ENCODE results near the gene HHAT. TPM values are rescaled to one million over a fixed set of nuclear protein-coding genes. Genes with fewer than 3 reads are reported as not detected.

Gene HHAT
- total and polyA plus RNA-seq, 2 of the 13 experiments (the other 11 are each of a cell fraction or from before 2014, with no cell fraction given) = 2.6 to 4.9 TPM

DNA sequence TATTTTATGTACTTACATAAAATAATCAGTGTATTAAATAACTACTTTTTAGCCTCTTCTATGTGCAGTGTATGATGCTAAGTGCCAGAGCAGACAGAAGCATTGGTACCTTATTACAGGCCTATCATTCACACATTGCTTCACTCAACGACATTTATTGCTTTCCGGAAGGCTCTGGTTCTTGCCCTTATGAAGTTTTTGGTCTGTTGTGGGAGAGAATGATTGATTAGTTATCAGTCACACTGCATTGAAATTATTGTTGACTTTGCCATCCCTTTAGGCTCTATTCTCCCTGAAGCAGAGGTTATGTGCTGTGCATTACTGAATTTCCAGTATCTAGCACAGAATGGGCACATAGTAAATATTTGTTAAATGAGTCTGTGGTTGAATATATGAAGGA lies 178.0 kb downstream of the HHAT start:
- BruUV-seq (replicated peaks) = no TSS peak
- Histone ChIP-seq H3K9me3 (ENCODE audit: low read length) (no peaks in the 10 kb centered on the region), H4K20me1 (ENCODE audit: insufficient read depth, low read length) (no peaks in the 10 kb centered on the region), H3K4me2 (ENCODE audit: low read depth, low read length) (no peak overlapping the region), H2AFZ (ENCODE audit: low read length) (no peak overlapping the region), H3K4me1 (ENCODE audit: insufficient read depth, low read length) (no peaks in the 10 kb centered on the region), H3K27me3 (ENCODE audit: control insufficient read depth in 1 of 2, insufficient read depth in 2 of 2, low read length in 2 of 2) (no peaks in the 10 kb centered on the region), H3K36me3 (replicated peaks in 1 of 2; ENCODE audit: control insufficient read depth in 1 of 2, insufficient read depth in 2 of 2, low read length in 2 of 2) (no peaks in the 10 kb centered on the region), H3K27ac (ENCODE audit: extremely low read length, insufficient read depth, low read length) (no peak overlapping the region), H3K4me3 (replicated peaks in 1 of 3; ENCODE audit: insufficient read depth in 1 of 3, low read depth in 2 of 3, low read length in 3 of 3) (no peak overlapping the region), H3K79me2 (ENCODE audit: insufficient read depth, low read length) (no peaks in the 10 kb centered on the region), H3K9ac (ENCODE audit: insufficient read depth, low read depth, low read length) (no peak overlapping the region)
- POLR2A ChIA-PET = no interaction called here
- WGBS (ENCODE audit: low lambda C conversion rate) = 75% methylated on average over 2 of the region's 2 CpGs
- ATAC-seq = no peak
- CTCF ChIA-PET (ENCODE audit: low intra/inter-chr PET ratio, low total read pairs) = no interaction called here
- intact Hi-C loops (cut with micrococcal nuclease; ENCODE audit: unreplicated experiment) (no loop called here), in situ Hi-C loops (cut with HindIII; ENCODE audit: extremely low pct_ligation_motif_present, low pct_unique_long_range_greater_than_20kb) (no loop called here)
- no peak for FAIRE-seq
- TF ChIP-seq HIVEP1 (CRISPR knock-in tag; IDR thresholded peaks at IDR 0.05) = no peak
- no peak for TF ChIP-seq SMAD9 (CRISPR knock-in tag; IDR thresholded peaks at IDR 0.05)
- no peak for TF ChIP-seq ZNF207 (IDR thresholded peaks at IDR 0.05; ENCODE audit: borderline replicate concordance)
- no peak for TF ChIP-seq ZNF430 (CRISPR knock-in tag; IDR thresholded peaks at IDR 0.05)
- TF ChIP-seq NCOA2 (CRISPR knock-in tag; IDR thresholded peaks at IDR 0.05) = no peak
- no peak for TF ChIP-seq FOXP1 (IDR thresholded peaks at IDR 0.05)
- TF ChIP-seq FOXP1 (CRISPR knock-in tag; IDR thresholded peaks at IDR 0.05) = no peak
- no peak for TF ChIP-seq ZNF484 (CRISPR knock-in tag; IDR thresholded peaks at IDR 0.05; ENCODE audit: borderline replicate concordance, low read depth)
- TF ChIP-seq, protein P1, sequence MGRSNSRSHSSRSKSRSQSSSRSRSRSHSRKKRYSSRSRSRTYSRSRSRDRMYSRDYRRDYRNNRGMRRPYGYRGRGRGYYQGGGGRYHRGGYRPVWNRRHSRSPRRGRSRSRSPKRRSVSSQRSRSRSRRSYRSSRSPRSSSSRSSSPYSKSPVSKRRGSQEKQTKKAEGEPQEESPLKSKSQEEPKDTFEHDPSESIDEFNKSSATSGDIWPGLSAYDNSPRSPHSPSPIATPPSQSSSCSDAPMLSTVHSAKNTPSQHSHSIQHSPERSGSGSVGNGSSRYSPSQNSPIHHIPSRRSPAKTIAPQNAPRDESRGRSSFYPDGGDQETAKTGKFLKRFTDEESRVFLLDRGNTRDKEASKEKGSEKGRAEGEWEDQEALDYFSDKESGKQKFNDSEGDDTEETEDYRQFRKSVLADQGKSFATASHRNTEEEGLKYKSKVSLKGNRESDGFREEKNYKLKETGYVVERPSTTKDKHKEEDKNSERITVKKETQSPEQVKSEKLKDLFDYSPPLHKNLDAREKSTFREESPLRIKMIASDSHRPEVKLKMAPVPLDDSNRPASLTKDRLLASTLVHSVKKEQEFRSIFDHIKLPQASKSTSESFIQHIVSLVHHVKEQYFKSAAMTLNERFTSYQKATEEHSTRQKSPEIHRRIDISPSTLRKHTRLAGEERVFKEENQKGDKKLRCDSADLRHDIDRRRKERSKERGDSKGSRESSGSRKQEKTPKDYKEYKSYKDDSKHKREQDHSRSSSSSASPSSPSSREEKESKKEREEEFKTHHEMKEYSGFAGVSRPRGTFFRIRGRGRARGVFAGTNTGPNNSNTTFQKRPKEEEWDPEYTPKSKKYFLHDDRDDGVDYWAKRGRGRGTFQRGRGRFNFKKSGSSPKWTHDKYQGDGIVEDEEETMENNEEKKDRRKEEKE (IDR thresholded peaks at IDR 0.05) = no peak
- TF ChIP-seq ZNF616 (CRISPR knock-in tag; IDR thresholded peaks at IDR 0.05; ENCODE audit: low read depth) = no peak
- TF ChIP-seq ZNF383 (CRISPR knock-in tag; IDR thresholded peaks at IDR 0.05; ENCODE audit: borderline replicate concordance) = no peak
- DNase-seq (ENCODE audit: low spot score) = no peak
